HepG2 (cell line): ENCODE data around the gene ATG2A. TPM values are rescaled to one million over a fixed set of nuclear protein-coding genes. Genes with fewer than 3 reads are reported as not detected.

Source experiments
- ARNTL ChIP-seq: sonication (generic); formaldehyde crosslinking; IDR thresholded peaks from 2 replicates; pipeline ENCODE4 v1.4.0; 2020; ENCODE audit warnings: mild to moderate bottlenecking, missing genetic modification reagents
- CENPX ChIP-seq: sonication (generic); formaldehyde crosslinking; IDR thresholded peaks from 2 replicates; pipeline ENCODE4 v1.9.0; 2021; ENCODE audit warnings: mild to moderate bottlenecking, missing genetic modification reagents, moderate library complexity
- DNMT3B ChIP-seq: conservative IDR thresholded peaks from 2 replicates; pipeline ENCODE4 v1.6.1; 2016; ENCODE audit warnings: missing biosample characterization, control low read depth
- HOXA7 ChIP-seq: sonication (generic); formaldehyde crosslinking; IDR thresholded peaks from 2 replicates; pipeline ENCODE4 v1.8.1; 2022; ENCODE audit warnings: mild to moderate bottlenecking, missing genetic modification reagents, moderate library complexity
- XRCC5 ChIP-seq: fragments of 200-400 bp; formaldehyde crosslinking; optimal IDR thresholded peaks from 2 replicates; pipeline ENCODE3; 2017; ENCODE audit warnings: mild to moderate bottlenecking, low read length
- ZEB1 ChIP-seq: IDR thresholded peaks from 2 replicates; pipeline ENCODE4 v1.6.1; 2012; ENCODE audit warnings: mild to moderate bottlenecking, low read depth, inconsistent platforms; ENCODE audit not compliant: insufficient replicate concordance
- ZNF124 ChIP-seq: sonication (generic); formaldehyde crosslinking; IDR thresholded peaks from 2 replicates; pipeline ENCODE4 v1.4.0; 2020; ENCODE audit warnings: missing genetic modification reagents
- ZNF234 ChIP-seq: sonication (generic); formaldehyde crosslinking; conservative IDR thresholded peaks from 2 replicates; pipeline ENCODE4 v1.5.1; 2020; ENCODE audit warnings: mild to moderate bottlenecking, missing genetic modification reagents
- ZNF430 ChIP-seq: sonication (generic); formaldehyde crosslinking; IDR thresholded peaks from 2 replicates; pipeline ENCODE4 v1.9.0; 2021; ENCODE audit warnings: mild to moderate bottlenecking, missing genetic modification reagents
- ZNF501 ChIP-seq: sonication (generic); formaldehyde crosslinking; IDR thresholded peaks from 2 replicates; pipeline ENCODE4 v1.5.1; 2020; ENCODE audit warnings: mild to moderate bottlenecking, moderate library complexity, missing genetic modification reagents
- ZNF703 ChIP-seq: sonication (generic); formaldehyde crosslinking; IDR thresholded peaks from 2 replicates; pipeline ENCODE4 v1.5.1; 2020; ENCODE audit warnings: missing genetic modification reagents, mild to moderate bottlenecking, moderate library complexity, borderline replicate concordance
- ZNF850 ChIP-seq: sonication (generic); formaldehyde crosslinking; conservative IDR thresholded peaks from 2 replicates; pipeline ENCODE4 v1.9.0; 2021; ENCODE audit warnings: mild to moderate bottlenecking, missing genetic modification reagents
- polyA plus RNA-seq, 8 experiments: library from polyadenylated mRNA; depleted of rRNA in 3 of 8; stranded (reverse) in 7 of 8; unstranded in 1 of 8; fragments of >200 nt; fragmentation: Illumina TruSeq in 4 of 8; extraction: Trizol in 4 of 8; gene quantifications; 2 replicates each; pipeline versions ENCODE4 v1.2.1 to v1.2.3, GENCODE V29; 2011 to 2016; ENCODE audit warnings: low read depth in 4 of 8, missing spikeins in 1 of 8, mixed read lengths in 1 of 8; ENCODE audit not compliant: insufficient read depth in 1 of 8
- total RNA-seq, 5 experiments: library from RNA; depleted of rRNA; stranded (reverse); fragments of >200 nt; fragmentation: Illumina TruSeq; extraction: Trizol; gene quantifications; 2 replicates each; pipeline ENCODE4 v1.2.3, GENCODE V29; 2016; ENCODE audit warnings: low read depth in 1 of 5
- TF ChIP-seq, protein P1 (sequence below): sonication (generic); formaldehyde crosslinking; IDR thresholded peaks from 2 replicates; pipeline ENCODE4 v1.4.0; 2020; ENCODE audit warnings: missing genetic modification reagents
- TF ChIP-seq, protein P2 (sequence below): sonication (generic); formaldehyde crosslinking; IDR thresholded peaks from 2 replicates; pipeline ENCODE4 v1.5.0; 2020; ENCODE audit warnings: mild to moderate bottlenecking, missing genetic modification reagents, borderline replicate concordance
- TF ChIP-seq, protein P3 (sequence below): sonication (generic); formaldehyde crosslinking; IDR thresholded peaks from 2 replicates; pipeline ENCODE4 v1.4.0; 2020; ENCODE audit warnings: missing genetic modification reagents, mild to moderate bottlenecking, borderline replicate concordance

The ATG2A gene
- total and polyA plus RNA-seq, 2 of the 13 experiments (the other 11 are each of a cell fraction or from before 2014, with no cell fraction given) = 6.7 to 8.0 TPM

DNA sequence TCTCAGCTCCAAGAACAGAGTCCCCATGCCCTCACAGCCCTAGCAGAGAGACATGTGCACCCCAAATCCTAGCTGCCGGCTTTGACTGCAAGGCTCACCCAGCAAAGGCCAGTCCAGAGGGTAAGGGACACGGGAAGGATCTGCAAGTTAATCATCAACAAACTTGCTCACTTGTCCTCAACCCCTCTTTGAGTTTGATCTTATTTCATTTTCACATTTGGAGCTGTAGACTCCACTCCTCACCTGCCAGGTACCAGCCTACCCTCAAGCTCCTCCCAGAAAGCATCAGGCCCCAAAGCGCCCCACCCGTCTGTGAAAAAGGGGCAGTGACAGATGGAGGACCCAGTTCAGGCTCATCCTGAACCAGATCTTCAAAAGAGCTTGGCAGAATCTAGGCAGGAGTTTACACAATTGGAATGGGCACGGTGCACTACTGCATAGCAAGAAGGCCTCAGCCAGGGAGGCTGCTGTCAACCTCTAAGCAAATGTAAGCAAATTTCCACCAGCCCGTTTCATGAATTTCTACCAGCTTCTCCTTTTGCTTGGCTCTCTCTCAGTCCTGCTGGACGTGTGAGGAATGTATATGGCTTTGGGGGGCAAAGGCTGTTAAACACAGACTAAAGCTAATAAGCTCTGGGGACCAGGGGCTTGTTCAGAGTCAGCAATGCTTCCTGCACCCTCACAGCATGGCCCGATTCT, 44.1 kb downstream of the ATG2A start (continued):
- no peak for TF ChIP-seq ZNF234
- TF ChIP-seq ZNF703 (CRISPR knock-in tag) = no peak
- TF ChIP-seq ZNF501 = peak; percentile 49; the same call in 1 of the 2 replicates
- 0 out of 2 replicates have a peak, but pooled peaks have one; percentile 35 for TF ChIP-seq ZNF430 (CRISPR knock-in tag)
- no peak for TF ChIP-seq HOXA7 (CRISPR knock-in tag)
- TF ChIP-seq, protein P1, sequence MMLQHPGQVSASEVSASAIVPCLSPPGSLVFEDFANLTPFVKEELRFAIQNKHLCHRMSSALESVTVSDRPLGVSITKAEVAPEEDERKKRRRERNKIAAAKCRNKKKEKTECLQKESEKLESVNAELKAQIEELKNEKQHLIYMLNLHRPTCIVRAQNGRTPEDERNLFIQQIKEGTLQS (CRISPR knock-in tag) = no peak
- peak; percentile 79 for TF ChIP-seq ZEB1
- no peak for TF ChIP-seq DNMT3B
- TF ChIP-seq, protein P2, sequence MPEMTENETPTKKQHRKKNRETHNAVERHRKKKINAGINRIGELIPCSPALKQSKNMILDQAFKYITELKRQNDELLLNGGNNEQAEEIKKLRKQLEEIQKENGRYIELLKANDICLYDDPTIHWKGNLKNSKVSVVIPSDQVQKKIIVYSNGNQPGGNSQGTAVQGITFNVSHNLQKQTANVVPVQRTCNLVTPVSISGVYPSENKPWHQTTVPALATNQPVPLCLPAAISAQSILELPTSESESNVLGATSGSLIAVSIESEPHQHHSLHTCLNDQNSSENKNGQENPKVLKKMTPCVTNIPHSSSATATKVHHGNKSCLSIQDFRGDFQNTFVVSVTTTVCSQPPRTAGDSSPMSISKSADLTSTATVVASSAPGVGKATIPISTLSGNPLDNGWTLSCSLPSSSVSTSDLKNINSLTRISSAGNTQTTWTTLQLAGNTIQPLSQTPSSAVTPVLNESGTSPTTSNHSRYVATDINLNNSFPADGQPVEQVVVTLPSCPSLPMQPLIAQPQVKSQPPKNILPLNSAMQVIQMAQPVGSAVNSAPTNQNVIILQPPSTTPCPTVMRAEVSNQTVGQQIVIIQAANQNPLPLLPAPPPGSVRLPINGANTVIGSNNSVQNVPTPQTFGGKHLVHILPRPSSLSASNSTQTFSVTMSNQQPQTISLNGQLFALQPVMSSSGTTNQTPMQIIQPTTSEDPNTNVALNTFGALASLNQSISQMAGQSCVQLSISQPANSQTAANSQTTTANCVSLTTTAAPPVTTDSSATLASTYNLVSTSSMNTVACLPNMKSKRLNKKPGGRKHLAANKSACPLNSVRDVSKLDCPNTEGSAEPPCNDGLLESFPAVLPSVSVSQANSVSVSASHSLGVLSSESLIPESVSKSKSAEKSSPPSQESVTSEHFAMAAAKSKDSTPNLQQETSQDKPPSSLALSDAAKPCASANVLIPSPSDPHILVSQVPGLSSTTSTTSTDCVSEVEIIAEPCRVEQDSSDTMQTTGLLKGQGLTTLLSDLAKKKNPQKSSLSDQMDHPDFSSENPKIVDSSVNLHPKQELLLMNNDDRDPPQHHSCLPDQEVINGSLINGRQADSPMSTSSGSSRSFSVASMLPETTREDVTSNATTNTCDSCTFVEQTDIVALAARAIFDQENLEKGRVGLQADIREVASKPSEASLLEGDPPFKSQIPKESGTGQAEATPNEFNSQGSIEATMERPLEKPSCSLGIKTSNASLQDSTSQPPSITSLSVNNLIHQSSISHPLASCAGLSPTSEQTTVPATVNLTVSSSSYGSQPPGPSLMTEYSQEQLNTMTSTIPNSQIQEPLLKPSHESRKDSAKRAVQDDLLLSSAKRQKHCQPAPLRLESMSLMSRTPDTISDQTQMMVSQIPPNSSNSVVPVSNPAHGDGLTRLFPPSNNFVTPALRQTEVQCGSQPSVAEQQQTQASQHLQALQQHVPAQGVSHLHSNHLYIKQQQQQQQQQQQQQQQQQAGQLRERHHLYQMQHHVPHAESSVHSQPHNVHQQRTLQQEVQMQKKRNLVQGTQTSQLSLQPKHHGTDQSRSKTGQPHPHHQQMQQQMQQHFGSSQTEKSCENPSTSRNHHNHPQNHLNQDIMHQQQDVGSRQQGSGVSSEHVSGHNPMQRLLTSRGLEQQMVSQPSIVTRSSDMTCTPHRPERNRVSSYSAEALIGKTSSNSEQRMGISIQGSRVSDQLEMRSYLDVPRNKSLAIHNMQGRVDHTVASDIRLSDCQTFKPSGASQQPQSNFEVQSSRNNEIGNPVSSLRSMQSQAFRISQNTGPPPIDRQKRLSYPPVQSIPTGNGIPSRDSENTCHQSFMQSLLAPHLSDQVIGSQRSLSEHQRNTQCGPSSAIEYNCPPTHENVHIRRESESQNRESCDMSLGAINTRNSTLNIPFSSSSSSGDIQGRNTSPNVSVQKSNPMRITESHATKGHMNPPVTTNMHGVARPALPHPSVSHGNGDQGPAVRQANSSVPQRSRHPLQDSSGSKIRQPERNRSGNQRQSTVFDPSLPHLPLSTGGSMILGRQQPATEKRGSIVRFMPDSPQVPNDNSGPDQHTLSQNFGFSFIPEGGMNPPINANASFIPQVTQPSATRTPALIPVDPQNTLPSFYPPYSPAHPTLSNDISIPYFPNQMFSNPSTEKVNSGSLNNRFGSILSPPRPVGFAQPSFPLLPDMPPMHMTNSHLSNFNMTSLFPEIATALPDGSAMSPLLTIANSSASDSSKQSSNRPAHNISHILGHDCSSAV (CRISPR knock-in tag) = no peak
- TF ChIP-seq XRCC5 = peak; percentile 70
- TF ChIP-seq ARNTL (CRISPR knock-in tag) = no peak
- TF ChIP-seq CENPX (CRISPR knock-in tag) = no peak
- no peak for TF ChIP-seq ZNF850 (CRISPR knock-in tag)
- TF ChIP-seq, protein P3, sequence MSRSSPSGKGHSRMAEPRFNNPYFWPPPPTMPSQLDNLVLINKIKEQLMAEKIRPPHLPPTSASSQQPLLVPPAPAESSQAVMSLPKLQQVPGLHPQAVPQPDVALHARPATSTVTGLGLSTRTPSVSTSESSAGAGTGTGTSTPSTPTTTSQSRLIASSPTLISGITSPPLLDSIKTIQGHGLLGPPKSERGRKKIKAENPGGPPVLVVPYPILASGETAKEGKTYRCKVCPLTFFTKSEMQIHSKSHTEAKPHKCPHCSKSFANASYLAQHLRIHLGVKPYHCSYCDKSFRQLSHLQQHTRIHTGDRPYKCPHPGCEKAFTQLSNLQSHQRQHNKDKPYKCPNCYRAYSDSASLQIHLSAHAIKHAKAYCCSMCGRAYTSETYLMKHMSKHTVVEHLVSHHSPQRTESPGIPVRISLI (CRISPR knock-in tag) = no peak
- TF ChIP-seq ZNF124 = no peak
